ENCODE results near the gene HID1.

HID1 gene

DNA sequence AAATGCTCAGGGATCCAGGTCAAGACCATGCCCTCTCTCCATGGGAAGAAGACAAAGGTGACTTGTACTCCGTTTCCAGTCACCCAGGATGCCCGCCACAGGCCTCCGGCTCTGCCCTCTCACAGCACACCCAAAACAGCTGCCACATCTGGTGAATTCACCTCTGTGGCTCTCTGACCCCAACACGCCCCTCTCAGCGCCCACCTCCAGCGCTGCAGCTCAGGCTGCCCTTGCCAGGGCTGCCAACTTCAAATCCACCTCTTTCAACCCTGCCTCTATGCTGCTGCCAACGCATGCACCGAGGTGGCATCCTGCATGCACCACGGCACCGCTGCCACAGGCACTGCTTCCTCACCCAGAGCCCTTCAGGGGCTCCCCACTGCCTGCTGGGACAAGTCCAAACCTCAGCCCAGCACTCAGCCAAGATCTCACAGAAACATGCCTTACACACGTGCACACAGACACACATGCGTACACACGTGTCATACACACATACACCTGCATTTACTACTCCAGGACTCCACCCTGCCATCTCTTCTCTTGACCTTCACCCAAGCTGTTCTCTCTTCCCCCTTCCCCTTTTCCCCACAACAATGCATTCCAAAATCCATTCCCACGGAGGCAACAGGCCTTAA, 7.5 kb downstream of the HID1 start:
- DNase-seq = no peak

DNA sequence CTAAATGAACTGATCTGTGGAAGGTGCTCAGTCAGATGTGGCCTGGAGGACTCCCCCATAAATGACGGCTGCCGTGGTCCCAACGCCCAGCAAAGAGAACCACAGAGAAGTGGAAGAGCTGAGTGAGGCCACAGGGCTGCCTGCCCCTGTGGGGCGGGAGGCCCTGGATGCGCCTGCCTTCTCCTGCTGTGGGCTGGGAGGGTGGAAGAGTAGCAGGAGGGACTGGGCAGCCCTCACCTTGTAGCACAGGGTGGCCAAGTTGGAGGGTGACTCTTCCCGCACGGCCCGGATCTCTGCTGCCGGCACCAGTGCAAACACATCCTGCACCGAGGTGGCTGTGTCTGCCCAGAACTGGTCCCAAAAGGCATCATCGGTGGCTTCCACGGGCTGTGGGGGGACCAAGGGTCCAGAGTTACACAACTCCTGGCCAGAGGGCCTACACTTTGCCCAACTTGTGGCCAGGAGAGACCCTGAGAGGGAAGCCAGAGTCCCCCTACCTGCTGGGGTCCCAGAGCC, 8.3 kb downstream of the HID1 start:
- no peak for DNase-seq

DNA sequence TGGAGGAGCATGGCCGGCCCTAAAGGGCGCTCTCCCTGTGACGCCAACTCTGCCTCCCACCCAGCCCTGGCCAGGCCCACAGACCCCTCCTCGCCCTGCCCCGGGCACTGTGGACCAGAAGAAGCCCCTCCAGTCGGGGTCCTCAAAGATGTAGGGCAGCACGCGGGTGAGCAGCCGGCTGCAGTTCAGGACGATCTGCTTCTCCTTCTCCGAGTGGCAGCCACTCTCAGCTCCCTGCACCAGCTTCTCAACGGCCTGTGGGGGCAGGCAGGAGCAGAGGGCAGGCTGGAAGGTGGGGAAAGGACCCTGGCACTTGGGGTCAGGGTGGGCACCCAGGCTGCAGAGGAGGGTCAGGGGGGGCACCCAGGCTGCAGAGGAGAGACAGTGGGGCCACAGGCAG, 8.9 kb downstream of the HID1 start:
- no peak for DNase-seq

DNA sequence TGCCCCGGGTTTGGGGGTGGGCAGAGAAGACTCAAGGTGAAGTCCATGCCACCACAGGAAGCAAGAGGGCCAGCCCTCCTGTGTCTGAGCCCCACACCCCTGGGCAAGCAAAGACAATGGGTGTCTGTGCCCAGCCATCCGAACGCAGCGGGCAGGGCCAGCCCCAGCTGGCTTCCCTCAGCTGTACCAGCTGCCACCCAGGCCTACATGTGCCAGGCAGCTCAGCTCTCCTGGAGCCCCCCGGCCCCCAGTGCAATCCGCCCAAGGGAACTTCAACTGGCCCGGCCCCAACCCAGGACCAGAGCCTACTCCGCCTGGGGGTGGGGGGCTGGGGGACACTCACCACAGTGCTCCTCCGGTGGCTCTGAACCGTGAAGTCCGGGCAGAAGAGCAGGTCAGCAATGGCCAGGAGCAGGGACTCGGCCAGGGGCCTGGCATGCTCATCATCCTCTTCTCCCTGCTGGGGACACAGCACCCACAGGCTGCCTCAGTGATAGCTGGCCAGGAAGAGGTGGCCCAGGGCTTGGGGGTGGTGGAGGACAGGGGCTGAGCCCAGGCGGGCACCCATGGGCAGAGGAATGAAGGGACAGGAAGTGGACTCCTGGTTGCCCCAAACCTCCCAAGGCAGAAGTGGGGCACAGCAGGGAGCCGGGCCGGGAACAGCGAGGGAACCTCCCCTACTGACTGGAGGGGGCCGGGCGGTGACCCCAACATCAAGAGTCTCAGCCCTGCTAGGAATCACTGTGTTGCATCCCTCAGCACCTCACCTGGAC, 9.8 kb downstream of the HID1 start:
- no peak for DNase-seq

DNA sequence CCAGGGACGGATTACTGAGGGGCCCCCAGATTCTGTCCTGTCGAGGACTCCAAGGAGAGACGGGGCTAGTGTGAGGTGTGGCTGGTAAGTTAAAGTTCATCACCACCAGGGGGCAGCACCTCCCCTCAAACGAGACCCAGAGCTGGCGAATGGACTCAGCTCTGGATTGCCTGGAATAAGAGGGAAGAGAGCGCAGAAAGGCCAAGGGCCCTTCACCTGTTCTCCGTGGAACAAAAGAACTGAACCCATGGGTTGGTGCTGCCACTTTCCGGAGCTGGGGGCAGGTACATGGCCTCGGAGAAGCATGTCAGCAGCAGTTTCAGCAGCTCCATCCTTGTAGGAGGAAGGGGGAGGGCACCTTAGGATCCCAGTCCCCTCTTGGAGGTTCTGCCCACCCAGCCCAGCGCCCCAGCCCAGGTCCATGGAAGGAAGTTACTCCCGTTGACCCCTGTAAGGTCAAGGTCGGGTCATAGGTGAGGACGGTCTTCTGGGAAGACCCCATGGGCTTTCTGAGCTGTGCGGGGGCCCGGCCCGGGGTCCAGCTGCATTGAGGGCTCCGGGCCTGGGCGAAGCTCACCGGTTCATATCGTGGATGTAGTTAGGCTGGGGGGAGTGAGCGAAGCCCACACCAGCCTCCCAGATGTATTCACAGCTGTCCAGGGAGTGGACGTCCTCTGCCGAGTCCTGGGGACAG, 10.8 kb downstream of the HID1 start:
- peak; percentile 30 for DNase-seq

DNA sequence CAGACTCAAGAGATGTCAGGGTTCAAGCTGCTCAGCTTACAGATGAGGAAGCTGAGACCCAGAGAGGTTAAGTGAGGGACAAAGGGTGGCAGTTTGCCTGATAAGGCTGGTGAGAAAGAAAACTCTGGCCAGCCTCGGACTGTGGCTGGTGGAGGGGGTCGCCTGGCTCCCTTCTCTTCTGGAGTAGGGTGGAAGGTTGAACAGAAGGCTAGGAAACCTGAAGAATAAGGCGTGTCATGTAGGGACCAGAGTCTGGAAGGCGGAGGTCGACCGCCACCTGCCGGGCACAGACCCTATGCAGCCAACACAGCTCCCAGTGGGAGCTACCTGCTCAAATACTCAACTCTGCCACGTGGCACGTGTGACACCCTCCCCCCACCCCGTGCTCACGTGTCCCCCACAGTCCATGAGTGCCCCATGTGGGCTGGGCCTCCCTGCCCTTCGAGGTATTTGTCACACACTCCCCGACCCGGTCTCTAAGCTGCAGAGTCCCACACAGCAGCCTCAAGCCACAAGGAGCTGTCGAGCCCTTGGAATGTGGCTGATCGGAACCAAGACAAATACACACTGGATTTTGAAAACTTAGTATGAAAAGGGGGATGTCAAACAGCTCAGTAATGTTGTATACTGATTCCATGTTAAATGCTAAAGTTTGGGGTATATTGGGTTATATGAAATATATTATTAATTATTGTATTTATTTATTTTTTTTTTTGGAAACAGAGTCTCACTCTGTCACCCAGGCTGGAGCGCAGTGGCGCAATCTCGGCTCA, 11.8 kb downstream of the HID1 start:
- no peak for DNase-seq

DNA sequence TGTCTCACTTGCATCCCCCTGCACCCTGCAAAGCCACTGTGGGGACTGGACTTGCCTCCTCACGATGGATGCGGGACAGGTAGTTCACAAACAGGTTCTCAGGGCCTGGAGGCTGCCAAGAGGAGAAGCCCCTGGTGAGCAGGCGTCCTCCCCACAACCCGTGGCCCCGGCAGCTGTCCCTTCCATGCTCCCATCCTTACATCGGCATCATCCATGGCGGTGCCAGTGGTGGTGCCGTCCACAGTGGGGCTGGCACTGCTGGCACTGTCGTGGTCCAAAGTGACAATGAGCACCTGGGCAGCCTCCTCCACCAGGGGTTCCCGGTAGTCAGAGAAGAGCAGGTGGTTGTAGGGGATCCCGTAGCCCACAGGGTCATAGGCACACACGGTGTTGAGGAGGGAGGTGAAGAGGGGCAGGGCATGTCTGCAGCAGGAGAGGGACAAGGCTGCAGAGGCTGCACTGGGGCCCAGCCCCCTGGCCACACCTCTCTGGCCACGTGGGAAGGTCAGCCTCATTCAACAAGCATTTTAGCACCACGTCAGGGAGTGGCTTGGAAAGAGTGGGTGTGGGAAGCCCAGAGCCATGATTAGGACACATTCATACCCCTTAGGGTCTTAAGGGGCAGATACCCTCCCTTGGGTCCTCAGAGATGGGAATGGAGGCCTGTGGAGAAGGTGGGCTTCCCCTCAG, 12.6 kb downstream of the HID1 start:
- DNase-seq = no peak

DNA sequence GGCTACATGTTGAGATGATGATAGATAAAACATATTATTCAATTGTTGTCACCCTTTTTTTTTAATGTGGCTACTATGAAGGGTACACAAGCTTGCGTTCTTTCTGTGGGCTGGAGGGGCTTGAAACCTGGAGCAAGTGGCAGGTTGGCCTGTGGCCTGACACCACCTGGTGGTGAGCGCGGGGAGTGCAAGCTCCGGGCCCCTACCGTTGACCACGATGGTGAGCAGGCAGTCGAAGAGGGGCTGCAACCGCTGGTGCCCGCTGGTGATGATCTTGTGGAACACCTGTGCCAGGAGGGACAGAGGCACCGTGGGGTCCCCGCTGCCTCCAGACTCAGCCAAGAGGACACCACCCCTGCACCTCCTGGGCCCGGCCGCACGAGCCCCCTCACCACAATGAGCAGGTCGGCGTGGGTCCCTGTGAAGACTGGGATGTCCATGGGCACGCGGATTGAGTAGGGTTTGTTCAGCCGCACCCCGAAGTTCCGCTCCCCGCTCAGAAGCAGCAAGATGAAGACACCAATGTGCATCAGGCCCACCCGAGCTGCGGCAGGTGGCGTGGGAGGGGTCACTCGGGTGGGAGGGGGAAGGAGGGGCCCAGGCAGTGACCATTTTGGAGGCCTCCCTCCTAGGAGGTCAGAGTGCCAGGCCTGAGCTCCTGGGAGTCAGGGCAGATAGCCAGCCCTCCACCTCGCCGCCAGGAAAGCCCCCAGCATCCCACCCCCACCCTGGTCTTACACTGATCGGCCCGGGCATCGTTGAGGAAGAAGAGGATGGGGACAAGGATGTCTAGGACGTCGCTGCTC, 14.4 kb downstream of the HID1 start:
- DNase-seq = peak; percentile 43

DNA sequence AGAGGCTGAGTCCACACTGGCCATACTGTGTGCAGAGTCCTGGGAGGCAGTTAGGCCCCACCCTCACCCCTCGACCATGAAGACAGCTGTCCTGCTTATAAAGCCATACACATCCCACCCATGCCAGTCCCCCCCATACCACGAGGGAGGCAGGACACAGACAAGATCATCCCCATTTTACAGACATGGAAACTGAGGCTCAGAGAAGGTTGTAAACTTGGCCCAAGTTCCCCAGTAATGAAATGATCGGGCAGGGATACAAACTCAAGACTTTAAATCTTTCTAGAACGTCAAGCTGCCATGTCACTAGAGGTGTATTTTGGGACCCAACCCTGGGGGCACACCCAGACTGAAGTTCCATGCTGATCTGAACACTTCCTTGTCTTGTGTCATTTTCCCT, 16.5 kb downstream of the HID1 start:
- DNase-seq = no peak

DNA sequence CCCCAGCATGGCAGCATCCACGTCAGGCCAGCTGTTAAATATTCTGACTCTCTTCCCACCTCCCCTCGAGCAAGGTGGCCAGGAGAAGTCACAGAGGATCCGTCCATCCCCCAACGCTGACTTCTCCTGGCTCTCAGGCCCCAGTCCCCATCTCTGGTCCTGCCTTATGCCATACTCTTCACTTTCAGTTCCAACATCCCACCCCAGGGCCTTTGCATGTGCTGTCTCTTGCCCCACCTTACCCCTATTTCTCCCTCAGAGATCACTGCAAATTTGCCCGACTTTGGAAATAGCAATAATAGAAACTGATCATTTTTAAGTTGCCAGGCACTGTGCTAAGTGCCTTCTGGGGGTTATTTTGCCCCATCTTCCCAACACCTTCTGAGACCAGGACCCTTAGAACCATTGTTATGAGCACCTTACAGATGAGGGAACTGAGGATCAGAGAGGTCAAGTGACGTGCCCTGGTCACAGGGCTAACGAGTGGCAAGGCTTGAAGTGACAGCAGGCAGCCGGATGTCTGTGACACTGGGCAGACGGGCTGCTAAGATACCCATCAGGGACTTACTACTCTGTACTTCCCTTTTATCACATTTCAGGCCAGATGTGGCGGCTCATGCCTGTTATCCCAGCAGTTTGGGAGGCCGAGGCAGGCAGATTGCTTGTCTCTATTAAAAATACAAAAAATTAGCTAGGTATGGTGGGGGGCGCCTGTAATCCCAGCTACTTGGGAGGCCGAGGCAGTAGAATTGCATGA, 17.7 kb downstream of the HID1 start:
- no peak for DNase-seq

DNA sequence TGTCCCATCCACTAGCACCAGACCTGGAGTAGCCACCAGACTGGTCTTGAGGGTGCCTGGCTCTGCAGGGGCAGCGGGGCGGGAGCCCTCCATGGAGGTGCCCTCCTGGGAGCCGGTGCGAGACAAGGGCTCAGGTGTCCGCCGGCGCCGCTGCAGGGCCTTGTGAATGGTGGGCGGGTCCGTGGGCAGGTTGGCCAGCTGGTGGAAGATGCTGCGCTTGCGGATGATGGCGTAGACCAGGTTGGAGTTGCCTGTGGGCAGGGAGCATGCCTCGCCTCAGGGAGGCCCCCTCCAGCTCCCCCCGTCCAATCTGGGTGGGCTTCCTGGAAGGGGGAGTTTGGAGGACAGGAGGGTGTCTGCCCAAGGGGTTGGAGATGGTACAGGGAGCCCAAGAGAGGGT, 18.4 kb downstream of the HID1 start:
- no peak for DNase-seq

DNA sequence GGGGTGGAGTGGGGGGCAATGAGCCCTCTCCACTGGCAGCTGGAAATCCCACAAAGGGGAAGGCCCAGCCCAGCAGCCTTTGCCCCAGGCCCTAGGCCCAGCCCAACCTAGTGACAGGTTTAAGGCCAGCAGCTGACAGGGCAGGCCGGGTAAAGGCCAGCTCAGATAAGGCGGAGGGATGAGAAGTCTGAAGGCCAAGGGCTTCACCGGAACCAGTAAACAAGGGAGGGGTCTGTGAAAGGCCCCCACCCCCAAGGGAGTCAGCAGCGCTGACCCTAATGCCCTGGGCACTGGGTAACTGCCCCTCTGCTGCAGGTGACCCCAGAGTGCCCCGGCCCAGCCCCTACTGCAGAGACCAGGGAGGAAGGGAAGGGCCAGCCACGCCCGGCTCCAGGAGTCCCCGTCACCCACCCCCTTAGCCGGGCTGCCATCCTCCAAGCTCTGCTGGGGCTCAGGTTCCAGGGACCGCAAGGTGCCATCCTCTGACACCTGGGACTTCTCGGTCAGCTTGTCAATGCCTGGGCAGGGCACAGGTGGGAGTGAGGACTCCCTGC, 19.3 kb downstream of the HID1 start:
- no peak for DNase-seq

DNA sequence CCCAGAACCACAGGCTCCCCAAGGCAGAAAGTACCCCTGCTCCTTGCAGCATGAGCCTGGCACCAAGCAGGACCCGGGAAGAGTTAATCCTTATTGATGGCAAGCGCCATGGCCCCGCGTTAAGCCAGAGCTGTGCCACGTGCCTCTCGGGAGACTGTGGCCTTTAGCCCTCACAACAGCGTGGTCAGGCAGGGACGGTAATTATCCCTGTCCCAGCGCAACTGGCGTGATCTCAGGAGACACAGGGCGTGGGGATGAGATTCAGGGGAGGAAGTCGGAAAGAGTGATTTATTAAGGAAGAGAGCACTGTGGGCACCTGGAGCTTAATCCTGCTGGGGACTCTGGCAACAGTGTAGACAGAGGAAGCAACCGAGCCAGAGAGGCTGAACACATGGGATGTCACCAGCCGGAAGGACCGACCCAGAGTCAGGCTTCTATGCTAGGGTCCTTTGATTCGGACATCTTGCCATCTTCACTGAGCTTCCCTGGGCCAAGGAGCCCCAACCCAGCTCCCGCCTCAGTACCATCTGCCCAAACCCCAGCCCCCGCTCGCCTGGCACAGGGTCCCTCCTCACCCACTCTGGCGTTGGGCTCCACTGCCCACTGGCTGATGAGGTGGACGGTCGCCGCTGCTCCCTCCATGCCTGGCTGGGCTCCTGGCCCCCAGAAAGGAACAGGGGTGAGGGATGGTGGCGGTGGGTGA, 20.0 kb downstream of the HID1 start:
- DNase-seq = no peak

DNA sequence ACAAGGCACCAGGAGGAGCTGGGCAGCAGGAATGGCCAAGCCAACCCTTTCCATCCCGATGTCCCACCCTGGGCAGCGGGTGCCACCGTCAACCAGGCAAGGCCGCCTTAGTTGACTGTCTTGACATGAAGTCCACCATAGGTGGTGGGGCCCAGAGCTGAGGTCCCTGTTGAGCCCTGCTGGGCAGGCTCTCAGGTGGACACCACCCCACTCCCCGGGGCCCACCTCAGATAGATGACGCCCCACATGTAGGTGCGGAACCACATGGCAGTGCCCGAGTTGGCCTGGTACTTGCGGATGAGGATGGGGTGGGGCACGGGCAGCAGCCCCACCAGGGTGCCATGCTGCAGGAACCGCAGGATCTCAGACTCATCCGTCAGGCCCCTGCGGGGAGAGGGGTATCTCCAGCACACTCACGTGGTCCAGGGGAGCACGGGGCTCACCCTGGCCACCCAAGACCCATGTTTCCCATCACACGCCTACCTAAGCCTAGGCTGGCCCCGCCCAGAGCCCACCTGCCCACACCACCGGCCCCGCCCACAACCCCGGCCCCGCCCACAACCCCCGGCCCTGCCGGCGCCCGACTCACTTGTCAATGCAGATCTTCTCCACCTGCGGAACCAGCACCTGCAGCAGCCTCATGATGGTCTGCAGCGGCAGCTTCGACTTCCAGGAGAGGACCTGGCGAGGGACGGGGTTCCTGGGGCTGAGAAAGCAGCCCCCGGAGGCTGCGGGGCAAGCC, 20.7 kb downstream of the HID1 start:
- no peak for DNase-seq

DNA sequence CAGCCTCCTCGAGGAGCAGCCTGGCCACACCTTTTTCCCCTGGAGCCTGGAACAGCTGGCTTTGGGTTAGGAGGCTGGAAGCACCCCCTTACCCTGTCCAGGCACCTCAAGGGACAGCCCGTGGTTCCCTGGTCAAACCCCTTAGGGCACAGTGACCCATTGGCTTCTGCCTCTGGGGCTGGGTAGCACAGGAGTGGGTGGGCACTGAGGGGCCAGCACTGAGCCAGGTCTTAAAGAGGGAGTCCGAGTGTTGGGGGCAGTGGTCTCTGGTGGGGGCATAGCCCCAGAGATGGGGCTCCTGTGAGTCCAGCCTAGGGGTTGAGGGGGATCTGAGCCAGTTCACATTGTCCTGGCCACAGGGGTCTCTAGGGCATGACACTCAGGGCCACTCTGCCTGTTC, 21.5 kb downstream of the HID1 start:
- DNase-seq = no peak

DNA sequence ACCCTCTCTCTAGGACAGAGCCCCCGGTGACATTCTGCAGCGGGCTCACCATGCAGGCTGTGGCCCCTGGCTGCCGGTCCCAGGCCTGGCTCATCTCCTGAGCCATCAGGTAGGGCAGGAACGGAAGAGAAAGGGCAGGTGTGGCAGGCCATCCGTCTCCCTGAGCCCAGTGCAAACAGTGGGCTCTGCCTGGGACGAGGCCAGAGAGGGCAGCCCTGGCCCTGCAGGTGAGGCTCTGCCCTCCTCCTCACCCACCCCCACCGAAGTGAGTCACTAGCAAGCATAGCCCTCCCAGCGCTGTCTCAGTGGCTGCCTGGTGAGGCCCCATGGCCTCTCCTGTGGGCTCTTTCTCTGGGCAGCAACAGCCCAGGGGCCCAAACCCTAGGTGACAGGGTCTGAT, 22.4 kb downstream of the HID1 start:
- no peak for DNase-seq

DNA sequence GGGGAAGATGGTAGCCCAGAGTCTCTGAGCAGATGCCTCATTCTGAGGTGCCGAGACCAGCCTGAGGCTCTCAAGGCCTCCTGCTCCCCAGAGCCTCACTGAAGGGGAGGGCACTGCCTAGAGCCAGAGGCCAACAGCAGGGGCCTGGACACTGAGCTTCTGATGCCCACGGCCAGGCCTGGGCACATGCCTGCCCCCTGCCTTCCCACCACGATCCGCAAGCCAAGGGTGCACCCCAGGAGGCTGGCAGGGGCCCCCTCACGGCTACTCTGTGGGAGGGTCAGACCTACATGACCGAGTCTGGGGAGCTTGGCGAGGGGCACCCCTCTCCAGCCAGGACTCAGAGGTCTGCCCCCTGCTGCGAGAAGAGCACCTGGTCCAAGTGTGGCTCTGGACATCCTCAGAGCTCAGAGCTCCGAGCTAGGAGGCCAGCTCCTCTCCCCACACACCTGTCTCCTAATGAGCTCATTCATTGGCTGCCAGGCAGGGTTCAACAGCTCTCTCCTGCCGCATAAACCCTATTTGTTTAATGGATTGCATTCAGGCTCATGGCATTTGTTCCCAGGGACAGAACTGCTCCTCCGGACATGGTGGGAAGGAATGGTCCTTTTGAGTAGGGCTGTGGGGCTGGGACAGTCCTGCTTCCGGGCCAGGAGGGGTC, 23.0 kb downstream of the HID1 start:
- no peak for DNase-seq

DNA sequence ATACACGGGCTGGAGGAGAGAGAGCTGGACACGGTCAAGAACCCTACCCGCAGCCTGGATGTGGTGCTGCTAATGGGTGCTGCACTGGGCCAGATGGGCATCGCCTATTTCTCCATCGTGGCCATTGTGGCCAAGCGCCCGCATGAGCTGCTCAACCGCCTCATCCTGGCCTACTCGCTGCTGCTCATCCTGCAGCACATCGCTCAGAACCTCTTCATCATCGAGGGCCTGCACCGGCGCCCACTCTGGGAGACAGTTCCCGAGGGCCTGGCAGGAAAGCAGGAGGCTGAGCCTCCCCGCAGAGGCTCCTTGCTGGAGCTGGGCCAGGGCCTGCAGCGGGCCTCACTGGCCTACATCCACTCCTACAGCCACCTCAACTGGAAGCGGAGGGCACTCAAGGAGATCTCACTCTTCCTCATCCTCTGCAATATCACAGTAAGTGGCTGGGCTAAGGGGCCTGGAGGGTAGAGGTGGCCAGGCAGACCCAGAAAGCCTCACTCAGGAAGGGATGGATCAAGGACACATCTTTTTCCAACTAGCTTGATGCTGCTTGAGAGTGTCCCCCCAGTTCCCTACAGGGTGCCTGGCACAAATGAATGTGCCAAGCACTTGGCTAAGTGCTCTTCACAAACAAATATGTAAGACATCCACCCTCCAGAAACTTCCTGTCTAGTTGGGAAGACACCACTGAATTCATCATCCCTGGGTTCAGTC, 25.4 kb downstream of the HID1 start:
- DNase-seq = no peak
